ENCODE measurements around the gene PIP5KL1.

Gene PIP5KL1

GRCh38 chr9:127930231-127931091, at the start of gene PIP5KL1:
Gene PIP5KL1 (minus strand): TSS chr9:127930777. CDS start chr9:127930752, 25 bp downstream.
- Histone ChIP-seq H3K27me3 (ENCODE audit: insufficient read depth, low read depth) (no peaks in the 10 kb centered on the region), H4K20me1 (ENCODE audit: insufficient read depth) (no peaks in the 10 kb centered on the region), H3K4me2 (peak within 1 kb of the TSS; percentile 96), H3K79me2 (ENCODE audit: insufficient read depth, low read depth) (peaks cover 4% of the 10 kb centered on the region; the same call in 1 of the 2 replicates), H3K36me3 (ENCODE audit: insufficient read depth) (no peaks in the 10 kb centered on the region), H3K4me3 (IDR thresholded peaks at IDR 0.05; ENCODE audit: insufficient read depth, low read depth, low read length) (no peak within 1 kb of the TSS), H2AFZ (ENCODE audit: low read depth) (0 out of 2 replicates have a peak within 1 kb of the TSS, but pooled peaks have one; percentile 10), H3K4me1 (ENCODE audit: low read depth, poor library complexity, severe bottlenecking) (peaks cover 53% of the 10 kb centered on the region), H3K27ac (peak within 1 kb of the TSS; percentile 83), H3K9ac (peak within 1 kb of the TSS; percentile 50; the same call in 1 of the 2 replicates)
- no peak; the same call in 1 of the 2 replicates for TF ChIP-seq CTCF (conservative IDR thresholded peaks at IDR 0.05; ENCODE audit: low read depth, low read length)

- H3K9ac ChIP-seq, result peak overlapping the region; percentile 35; the same call in 1 of the 2 replicates
- peak overlapping the region; percentile 98 for H3K4me2 ChIP-seq
- H4K20me1 ChIP-seq (ENCODE audit: insufficient read depth), result no peaks in the 10 kb centered on the region
- H3K4me3 ChIP-seq (IDR thresholded peaks at IDR 0.05; ENCODE audit: insufficient read depth, low read depth, low read length), result no peak overlapping the region
- TF ChIP-seq CTCF (conservative IDR thresholded peaks at IDR 0.05; ENCODE audit: low read depth, low read length), result no peak
- H3K27me3 ChIP-seq (ENCODE audit: insufficient read depth, low read depth), result no peaks in the 10 kb centered on the region
- peaks cover 46% of the 10 kb centered on the region for H3K4me1 ChIP-seq (ENCODE audit: low read depth, poor library complexity, severe bottlenecking)
- no peaks in the 10 kb centered on the region for H3K36me3 ChIP-seq (ENCODE audit: insufficient read depth)
- peaks cover 49% of the 10 kb centered on the region; the same call in 1 of the 2 replicates for H3K79me2 ChIP-seq (ENCODE audit: insufficient read depth, low read depth)
- peak overlapping the region; percentile 28 for H2AFZ ChIP-seq (ENCODE audit: low read depth)
- H3K27ac ChIP-seq, result no peak overlapping the region; the same call in 1 of the 2 replicates
Observed at GRCh38 chr9:127980060-127980705, 49.6 kb upstream of the PIP5KL1 start.

GRCh38 chr9:127979333-127980059, 48.9 kb upstream of the PIP5KL1 start:
- no peaks in the 10 kb centered on the region for H3K27me3 ChIP-seq (ENCODE audit: insufficient read depth, low read depth)
- no peak for TF ChIP-seq CTCF (conservative IDR thresholded peaks at IDR 0.05; ENCODE audit: low read depth, low read length)
- H3K4me3 ChIP-seq (IDR thresholded peaks at IDR 0.05; ENCODE audit: insufficient read depth, low read depth, low read length), result peak overlapping the region; percentile 28
- H3K4me2 ChIP-seq, result peak overlapping the region; percentile 98
- H3K9ac ChIP-seq, result peak overlapping the region; percentile 35; the same call in 1 of the 2 replicates
- H3K79me2 ChIP-seq (ENCODE audit: insufficient read depth, low read depth), result peaks cover 56% of the 10 kb centered on the region; the same call in 1 of the 2 replicates
- H2AFZ ChIP-seq (ENCODE audit: low read depth), result peak overlapping the region; percentile 28; the same call in 1 of the 2 replicates
- H4K20me1 ChIP-seq (ENCODE audit: insufficient read depth), result no peaks in the 10 kb centered on the region
- H3K4me1 ChIP-seq (ENCODE audit: low read depth, poor library complexity, severe bottlenecking), result peaks cover 48% of the 10 kb centered on the region
- H3K36me3 ChIP-seq (ENCODE audit: insufficient read depth), result no peaks in the 10 kb centered on the region
- peak overlapping the region; percentile 56; the same call in 1 of the 2 replicates for H3K27ac ChIP-seq

GRCh38 chr9:127979015-127979332, 48.4 kb upstream of the PIP5KL1 start:
- Histone ChIP-seq H3K9ac (peak overlapping the region; percentile 35; the same call in 1 of the 2 replicates), H3K4me3 (IDR thresholded peaks at IDR 0.05; ENCODE audit: insufficient read depth, low read depth, low read length) (peak overlapping the region; percentile 28), H3K36me3 (ENCODE audit: insufficient read depth) (no peaks in the 10 kb centered on the region), H3K4me1 (ENCODE audit: low read depth, poor library complexity, severe bottlenecking) (peaks cover 52% of the 10 kb centered on the region), H4K20me1 (ENCODE audit: insufficient read depth) (no peaks in the 10 kb centered on the region), H2AFZ (ENCODE audit: low read depth) (peak overlapping the region; percentile 28; the same call in 1 of the 2 replicates), H3K4me2 (peak overlapping the region; percentile 98), H3K27ac (peak overlapping the region; percentile 56; the same call in 1 of the 2 replicates), H3K27me3 (ENCODE audit: insufficient read depth, low read depth) (no peaks in the 10 kb centered on the region), H3K79me2 (ENCODE audit: insufficient read depth, low read depth) (peaks cover 61% of the 10 kb centered on the region; the same call in 1 of the 2 replicates)
- TF ChIP-seq CTCF (conservative IDR thresholded peaks at IDR 0.05; ENCODE audit: low read depth, low read length), result no peak
